IMR-90 (cell line): ENCODE measurements around the gene CDON. TPM values are rescaled to one million over a fixed set of nuclear protein-coding genes. Genes with fewer than 3 reads are reported as not detected.

Experiments used
- ATAC-seq: fragments of 200-7000 bp; cut with Tn5 transposase; 2 replicates; pipeline ENCODE4 v1.9.1; 2020; ENCODE audit warnings: low read depth, mild to moderate bottlenecking, moderate library complexity
- BruUV-seq: library from RNA; stranded (reverse); fragments of 400-500 nt; replicated peaks from 2 replicates; lab custom pipeline; 2021; lab: Mats Ljungman, UMichigan
- CTCF ChIA-PET: fragments of 300-600 bp; formaldehyde crosslinking; extraction: SDS; loops from one replicate; lab custom pipeline; 2021; ENCODE audit warnings: antibody characterized with exemption; lab: Yijun Ruan, JAX
- POLR2A ChIA-PET: fragments of 300-600 bp; sonication (Branson Sonifier 250); formaldehyde crosslinking; loops from one replicate; lab custom pipeline; 2022; ENCODE audit warnings: antibody characterized with exemption; ENCODE audit not compliant: unreplicated experiment; lab: Charles Lee
- DNase-seq: peaks from one replicate; pipeline ENCODE4 v3.0.0; 2013
- H2AFZ ChIP-seq: replicated peaks from 2 replicates; pipeline ENCODE3; 2013; ENCODE audit warnings: low read length, mild to moderate bottlenecking; ENCODE audit not compliant: poor library complexity
- H2AK5ac ChIP-seq: 2 replicates; pipeline ENCODE4 v1.6.1; 2013; ENCODE audit warnings: low read depth, low read length, inconsistent platforms
- H2AK9ac ChIP-seq: replicated peaks from 2 replicates; pipeline ENCODE3; 2013; ENCODE audit warnings: mild to moderate bottlenecking, low read depth, low read length, moderate library complexity; ENCODE audit not compliant: poor library complexity
- H2BK120ac ChIP-seq: 2 replicates; pipeline ENCODE4 v1.6.1; 2013; ENCODE audit warnings: low read depth, low read length, inconsistent platforms
- H2BK15ac ChIP-seq: 3 replicates; pipeline ENCODE4 v1.6.1; 2013; ENCODE audit warnings: low read depth, low read length, inconsistent platforms
- H2BK20ac ChIP-seq: 2 replicates; pipeline ENCODE4 v1.6.1; 2013; ENCODE audit warnings: low read depth, mild to moderate bottlenecking, inconsistent platforms, low read length, moderate library complexity
- H2BK5ac ChIP-seq: 2 replicates; pipeline ENCODE4 v1.6.1; 2013; ENCODE audit warnings: mild to moderate bottlenecking, low read depth, low read length, inconsistent platforms; ENCODE audit not compliant: poor library complexity, severe bottlenecking
- H3K14ac ChIP-seq: replicated peaks from 2 replicates; pipeline ENCODE4 v1.6.1; 2013; ENCODE audit warnings: low read depth, low read length, inconsistent platforms
- H3K18ac ChIP-seq: 2 replicates; pipeline ENCODE4 v1.6.1; 2013; ENCODE audit warnings: low read depth, low read length, control low read depth
- H3K23ac ChIP-seq: 2 replicates; pipeline ENCODE4 v1.6.1; 2013; ENCODE audit warnings: low read depth, low read length, inconsistent platforms
- H3K27ac ChIP-seq: 2 replicates; pipeline ENCODE4 v1.5.1; 2013; ENCODE audit warnings: mild to moderate bottlenecking, control low read depth, low read length; ENCODE audit not compliant: insufficient read depth
- H3K27me3 ChIP-seq: 2 replicates; pipeline ENCODE4 v1.6.1; 2013; ENCODE audit warnings: low read length; ENCODE audit not compliant: control insufficient read depth, insufficient read depth
- H3K36me3 ChIP-seq: 2 replicates; pipeline ENCODE4 v1.6.1; 2013; ENCODE audit warnings: low read length, mixed read lengths; ENCODE audit not compliant: control insufficient read depth, insufficient read depth
- H3K4ac ChIP-seq: 2 replicates; pipeline ENCODE4 v1.6.1; 2013; ENCODE audit warnings: low read depth, low read length, inconsistent platforms
- H3K4me1 ChIP-seq: 2 replicates; pipeline ENCODE4 v1.6.1; 2013; ENCODE audit warnings: low read length, mixed read lengths; ENCODE audit not compliant: control insufficient read depth, insufficient read depth
- H3K4me2 ChIP-seq: 2 replicates; pipeline ENCODE4 v1.6.1; 2013; ENCODE audit warnings: low read depth, mild to moderate bottlenecking, control low read depth, low read length, moderate library complexity
- H3K4me3 ChIP-seq: 2 replicates; pipeline ENCODE4 v1.5.1; 2013; ENCODE audit warnings: low read depth, mild to moderate bottlenecking, control low read depth, low read length, moderate library complexity; ENCODE audit not compliant: insufficient read depth
- H3K56ac ChIP-seq: 2 replicates; pipeline ENCODE4 v1.6.1; 2013; ENCODE audit warnings: low read length, inconsistent platforms; ENCODE audit not compliant: insufficient read depth; ENCODE audit errors: extremely low read depth
- H3K79me1 ChIP-seq, 2 experiments: 2 replicates each; pipeline ENCODE4 v1.6.1; 2013; ENCODE audit warnings: low read length in 2 of 2, inconsistent platforms in 1 of 2, low read depth in 1 of 2
- H3K9ac ChIP-seq: 2 replicates; pipeline ENCODE4 v1.6.1; 2013; ENCODE audit warnings: low read depth, low read length, control low read depth
- H3K9me1 ChIP-seq: 2 replicates; pipeline ENCODE4 v1.6.1; 2013; ENCODE audit warnings: low read length, inconsistent platforms; ENCODE audit not compliant: insufficient read depth
- H3K9me3 ChIP-seq: 2 replicates; pipeline ENCODE4 v1.6.1; 2013; ENCODE audit warnings: low read length; ENCODE audit not compliant: control insufficient read depth, insufficient read depth
- H4K20me1 ChIP-seq: 2 replicates; pipeline ENCODE4 v1.6.1; 2013; ENCODE audit warnings: low read length, inconsistent platforms; ENCODE audit not compliant: insufficient read depth
- H4K5ac ChIP-seq: 2 replicates; pipeline ENCODE4 v1.6.1; 2013; ENCODE audit warnings: mild to moderate bottlenecking, low read depth, low read length, control low read depth
- H4K8ac ChIP-seq, 2 experiments: 2 replicates each; pipeline ENCODE4 v1.6.1; 2013; ENCODE audit warnings: low read depth in 2 of 2, low read length in 2 of 2, control low read depth in 1 of 2, inconsistent platforms in 1 of 2
- H4K91ac ChIP-seq: 2 replicates; pipeline ENCODE4 v1.6.1; 2013; ENCODE audit warnings: low read depth, low read length, inconsistent platforms; ENCODE audit not compliant: insufficient read depth
- BHLHE40 ChIP-seq: fragments of 150-350 bp; IDR thresholded peaks from 2 replicates; pipeline ENCODE4 v1.6.1; 2016; ENCODE audit warnings: mild to moderate bottlenecking, low read depth, low read length
- CEBPB ChIP-seq: IDR thresholded peaks from 2 replicates; pipeline ENCODE4 v1.6.1; 2012; ENCODE audit warnings: low read depth, low read length, improper control_type of control experiment
- CHD1 ChIP-seq: IDR thresholded peaks from 2 replicates; pipeline ENCODE4 v1.6.1; 2012; ENCODE audit warnings: low read depth, low read length, improper control_type of control experiment
- ELK1 ChIP-seq: fragments of 150-350 bp; IDR thresholded peaks from 2 replicates; pipeline ENCODE4 v1.6.1; 2016; ENCODE audit warnings: low read depth, mild to moderate bottlenecking, low read length, moderate library complexity, borderline replicate concordance
- MAZ ChIP-seq: IDR thresholded peaks from 2 replicates; pipeline ENCODE4 v1.6.1; 2012; ENCODE audit warnings: low read depth, mild to moderate bottlenecking, low read length, improper control_type of control experiment, moderate library complexity, borderline replicate concordance
- SMC3 ChIP-seq: fragments of 150-350 bp; IDR thresholded peaks from 2 replicates; pipeline ENCODE4 v1.6.1; 2016; ENCODE audit warnings: low read depth, mild to moderate bottlenecking, antibody characterized with exemption, low read length, moderate library complexity
- WGBS, 2 experiments: methylation state at CpG; one replicate each; pipeline versions ENCODE4 v1.1.5 to v1.1.7; 2013; ENCODE audit warnings: missing lambda C conversion rate in 2 of 2; ENCODE audit not compliant: insufficient read length in 1 of 2; ENCODE audit errors: extremely low coverage in 2 of 2; 5-methylcytosine and 5-hydroxymethylcytosine counted together
- dilution Hi-C: fragments of 300-500 bp; cut with HindIII; formaldehyde crosslinking; loops from one replicate; pipeline ENCODE4 v1.14.3; 2018; ENCODE audit warnings: low sequenced_read_pairs; ENCODE audit not compliant: unreplicated experiment
- in situ Hi-C: fragments of 300-500 bp; cut with MboI; formaldehyde crosslinking; loops from 3 replicates; pipeline ENCODE4 v1.14.3; 2019; ENCODE audit warnings: low sequenced_read_pairs, inconsistent platforms, mixed read lengths
- intact Hi-C: fragments of 100-400 bp; cut with micrococcal nuclease; formaldehyde crosslinking; loops from 2 replicates; pipeline ENCODE4 v1.10.0; 2022
- polyA plus RNA-seq, 3 experiments: library from polyadenylated mRNA; depleted of rRNA; stranded (reverse); fragments of >200 nt; gene quantifications; 2 replicates each; pipeline ENCODE4 v1.2.3, GENCODE V29; 2012; ENCODE audit warnings: low replicate concordance in 1 of 3
- total RNA-seq: library from RNA; depleted of rRNA; stranded (reverse); fragments of >200 nt; gene quantifications from 2 replicates; pipeline ENCODE4 v1.2.3, GENCODE V29; 2012

The CDON gene
- total and polyA plus RNA-seq, 2 of the 4 experiments (the other 2 are of a cell fraction): 1.2 to 3.8 TPM

GRCh38 chr11:126061707-126062678, 673 bp downstream of the CDON start (continued):
- no peak for TF ChIP-seq ELK1
- TF ChIP-seq SMC3: 0 out of 2 replicates have a peak, but pooled peaks have one; percentile 11
- no peak for TF ChIP-seq BHLHE40

GRCh38 chr11:126060757-126061171, 1.9 kb downstream of the CDON start:
- ATAC-seq: no peak
- Histone ChIP-seq H3K79me1 (no peaks in the 10 kb centered on the region), H4K8ac (no peak overlapping the region), H2BK15ac (no peak overlapping the region), H3K4me2 (no peak overlapping the region), H3K14ac (no peak overlapping the region), H3K9ac (no peak overlapping the region), H3K56ac (no peak overlapping the region), H3K4ac (no peak overlapping the region), H4K20me1 (no peaks in the 10 kb centered on the region), H3K4me1 (no peaks in the 10 kb centered on the region), H3K27me3 (peaks cover 29% of the 10 kb centered on the region), H2AK5ac (no peak overlapping the region), H3K23ac (no peak overlapping the region), H3K18ac (no peak overlapping the region), H2AFZ (no peak overlapping the region), H3K4me3 (no peak overlapping the region), H4K91ac (no peak overlapping the region), H4K5ac (no peak overlapping the region), H2AK9ac (no peak overlapping the region), H3K36me3 (no peaks in the 10 kb centered on the region), H2BK120ac (no peak overlapping the region), H3K9me1 (no peaks in the 10 kb centered on the region), H2BK5ac (no peak overlapping the region), H3K9me3 (no peaks in the 10 kb centered on the region), H3K27ac (no peak overlapping the region), H2BK20ac (no peak overlapping the region)
- TF ChIP-seq CEBPB (no peak), CHD1 (no peak), SMC3 (no peak), MAZ (no peak)
- ChIA-PET CTCF (no interaction called here), POLR2A (no interaction called here)
- WGBS, 2 experiments: no CpG with 5 or more reads among the region's 2 CpGs
- dilution Hi-C loops: no loop called here
- BruUV-seq: no TSS peak
- in situ Hi-C loops: no loop called here
- DNase-seq: no peak
- intact Hi-C loops: loop anchor here (5.0 kb wide), 1 partner anchor 132 kb away; no protein-coding TSS in a partner anchor
